ENCODE results near the gene IBTK.
A peak's percentile ranks its signal among the peaks of the same experiment; 100 is the strongest.

The IBTK gene

DNA sequence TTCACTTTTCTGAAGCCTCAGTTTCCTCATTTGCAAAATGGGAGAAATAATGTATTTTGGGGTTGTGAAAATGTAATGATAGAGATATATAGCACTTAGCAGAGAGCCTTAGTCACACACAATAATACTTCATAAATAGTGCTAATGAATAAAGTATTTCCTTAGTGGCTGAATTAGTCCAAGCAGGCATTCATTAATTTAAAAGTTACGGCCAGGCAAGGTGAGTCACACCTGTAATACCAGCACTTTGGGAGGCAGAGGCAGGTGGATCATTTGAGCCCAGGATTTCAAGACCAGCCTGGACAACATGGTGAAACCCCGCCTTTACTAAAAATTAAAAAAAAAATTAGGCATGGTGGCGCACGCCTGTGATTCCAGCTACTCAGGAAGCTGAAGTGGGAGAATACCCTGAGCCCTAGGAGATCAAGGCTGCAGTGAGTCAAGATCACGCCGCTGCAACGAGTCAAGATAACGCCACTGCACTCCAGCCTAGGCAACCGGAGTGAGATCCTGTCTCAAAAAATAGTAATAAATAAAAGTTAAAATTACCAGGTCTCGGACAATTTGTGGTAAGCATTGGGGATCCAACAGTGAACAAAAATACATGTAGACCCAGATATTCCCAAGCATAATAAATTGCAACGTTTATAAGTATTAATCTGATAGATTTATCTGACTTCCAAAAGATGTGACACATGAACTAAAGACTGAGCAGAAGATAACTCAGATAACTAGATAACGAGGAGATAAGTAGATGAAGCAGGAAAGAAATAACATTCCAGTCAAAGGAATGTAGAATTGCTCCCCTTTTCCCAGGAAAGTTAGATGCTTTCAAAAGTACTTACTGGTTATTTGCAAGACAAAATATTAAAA lies 2.1 kb upstream of the IBTK start:
- no peak overlapping the region for H3K9ac ChIP-seq (ENCODE audit: low read depth, low read length, poor library complexity, severe bottlenecking)
- no peak overlapping the region for H3K4me2 ChIP-seq (ENCODE audit: low read depth, low read length, poor library complexity, severe bottlenecking)
- TF ChIP-seq EZH2phosphoT487 (IDR thresholded peaks at IDR 0.05; ENCODE audit: borderline replicate concordance) (no peak), CTCF (conservative IDR thresholded peaks at IDR 0.05; ENCODE audit: low read length) (no peak)
- no peaks in the 10 kb centered on the region for H3K36me3 ChIP-seq (ENCODE audit: insufficient read depth, low read length)
- H3K9me3 ChIP-seq (ENCODE audit: insufficient read depth, low read depth, low read length) = no peaks in the 10 kb centered on the region
- no peak overlapping the region for H3K4me3 ChIP-seq (ENCODE audit: low read length, poor library complexity, severe bottlenecking)
- H3K79me2 ChIP-seq (ENCODE audit: insufficient read depth, low read length) = peaks cover 29% of the 10 kb centered on the region
- peaks cover 29% of the 10 kb centered on the region for H3K4me1 ChIP-seq (ENCODE audit: insufficient read depth, low read length, poor library complexity, severe bottlenecking)
- no peak overlapping the region for H2AFZ ChIP-seq (ENCODE audit: low read length)
- peaks cover 15% of the 10 kb centered on the region for H4K20me1 ChIP-seq (ENCODE audit: insufficient read depth, low read length, poor library complexity, severe bottlenecking)
- no peaks in the 10 kb centered on the region for H3K27me3 ChIP-seq (ENCODE audit: insufficient read depth, low read length, poor library complexity, severe bottlenecking)
- no peaks in the 10 kb centered on the region for H3K9me2 ChIP-seq (replicated peaks; ENCODE audit: low read depth, low read length)
- H3F3A ChIP-seq (ENCODE audit: low read depth) = no peaks in the 10 kb centered on the region

- no peaks in the 10 kb centered on the region for H3K36me3 ChIP-seq (ENCODE audit: insufficient read depth, low read length)
- no peaks in the 10 kb centered on the region for H3K9me2 ChIP-seq (replicated peaks; ENCODE audit: low read depth, low read length)
- H3K4me3 ChIP-seq (ENCODE audit: low read length, poor library complexity, severe bottlenecking) = peak overlapping the region; percentile 79
- peak overlapping the region; percentile 97 for H2AFZ ChIP-seq (ENCODE audit: low read length)
- peak overlapping the region; percentile 80 for H3K9ac ChIP-seq (ENCODE audit: low read depth, low read length, poor library complexity, severe bottlenecking)
- peaks cover 42% of the 10 kb centered on the region for H3K4me1 ChIP-seq (ENCODE audit: insufficient read depth, low read length, poor library complexity, severe bottlenecking)
- H4K20me1 ChIP-seq (ENCODE audit: insufficient read depth, low read length, poor library complexity, severe bottlenecking) = peaks cover 28% of the 10 kb centered on the region
- no peaks in the 10 kb centered on the region for H3K27me3 ChIP-seq (ENCODE audit: insufficient read depth, low read length, poor library complexity, severe bottlenecking)
- no peaks in the 10 kb centered on the region for H3F3A ChIP-seq (ENCODE audit: low read depth)
- no peaks in the 10 kb centered on the region for H3K9me3 ChIP-seq (ENCODE audit: insufficient read depth, low read depth, low read length)
- H3K79me2 ChIP-seq (ENCODE audit: insufficient read depth, low read length) = peaks cover 42% of the 10 kb centered on the region
- TF ChIP-seq EZH2phosphoT487 (IDR thresholded peaks at IDR 0.05; ENCODE audit: borderline replicate concordance) (no peak), CTCF (conservative IDR thresholded peaks at IDR 0.05; ENCODE audit: low read length) (no peak)
- peak overlapping the region; percentile 99 for H3K4me2 ChIP-seq (ENCODE audit: low read depth, low read length, poor library complexity, severe bottlenecking)
Measured at GRCh38 chr6:82248273-82248735, 760 bp upstream of the IBTK start.

DNA sequence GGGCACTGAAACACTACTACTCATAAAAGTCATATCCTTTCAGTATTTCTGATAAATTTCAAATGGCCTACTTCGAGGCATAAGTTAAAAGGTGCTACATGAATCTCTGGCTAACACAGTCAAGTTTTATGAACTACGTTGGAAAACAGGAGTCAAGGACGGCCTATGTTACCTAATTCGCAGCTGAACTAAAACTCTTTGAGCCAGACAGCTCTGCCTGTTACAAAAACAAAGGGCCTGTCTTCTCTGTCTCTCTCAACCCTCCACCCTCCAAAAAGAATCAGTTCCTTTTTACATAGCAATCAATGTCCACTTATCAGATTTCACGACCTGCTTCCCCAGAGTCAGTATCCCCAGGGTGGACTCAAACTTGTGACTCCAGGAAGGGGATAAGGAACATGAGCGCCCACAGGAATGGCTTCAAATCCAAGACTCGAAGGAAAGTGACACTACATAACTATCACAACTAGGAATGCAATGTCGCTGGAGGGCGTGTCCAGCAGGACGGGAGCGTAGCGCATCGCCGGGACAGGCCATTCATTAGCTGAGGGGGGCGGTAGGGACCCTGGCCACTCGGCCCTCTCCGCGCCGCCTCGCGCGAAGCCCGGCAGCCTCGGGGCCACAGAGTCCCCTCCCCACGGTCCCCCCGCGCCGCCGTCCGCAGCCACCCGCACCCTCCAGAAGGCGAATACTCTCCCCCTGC lies 591 bp downstream of the IBTK start:
- no peak for TF ChIP-seq CTCF (conservative IDR thresholded peaks at IDR 0.05; ENCODE audit: low read length)
- no peak for TF ChIP-seq EZH2phosphoT487 (IDR thresholded peaks at IDR 0.05; ENCODE audit: borderline replicate concordance)
- Histone ChIP-seq H3F3A (ENCODE audit: low read depth) (no peaks in the 10 kb centered on the region), H3K4me2 (ENCODE audit: low read depth, low read length, poor library complexity, severe bottlenecking) (peak overlapping the region; percentile 77), H3K9ac (ENCODE audit: low read depth, low read length, poor library complexity, severe bottlenecking) (peak overlapping the region; percentile 80), H3K36me3 (ENCODE audit: insufficient read depth, low read length) (no peaks in the 10 kb centered on the region), H3K9me2 (replicated peaks; ENCODE audit: low read depth, low read length) (no peaks in the 10 kb centered on the region), H3K9me3 (ENCODE audit: insufficient read depth, low read depth, low read length) (no peaks in the 10 kb centered on the region), H3K4me3 (ENCODE audit: low read length, poor library complexity, severe bottlenecking) (peak overlapping the region; percentile 79), H3K27me3 (ENCODE audit: insufficient read depth, low read length, poor library complexity, severe bottlenecking) (no peaks in the 10 kb centered on the region), H4K20me1 (ENCODE audit: insufficient read depth, low read length, poor library complexity, severe bottlenecking) (peaks cover 30% of the 10 kb centered on the region), H3K4me1 (ENCODE audit: insufficient read depth, low read length, poor library complexity, severe bottlenecking) (peaks cover 43% of the 10 kb centered on the region), H2AFZ (ENCODE audit: low read length) (peak overlapping the region; percentile 97), H3K79me2 (ENCODE audit: insufficient read depth, low read length) (peaks cover 53% of the 10 kb centered on the region)

Measured in Loucy (cell line).